Neutrophil (primary cell): ENCODE measurements around the gene USP13.

Experiments used
- H3K27ac ChIP-seq: fragments of 200-600 bp; sonication (generic); 2 replicates; pipeline ENCODE4 v1.5.1; 2016; ENCODE audit warnings: mild to moderate bottlenecking, moderate library complexity
- H3K27me3 ChIP-seq: fragments of 200-600 bp; sonication (generic); 2 replicates; pipeline ENCODE4 v1.6.0; 2016; ENCODE audit warnings: mild to moderate bottlenecking
- H3K36me3 ChIP-seq: fragments of 200-600 bp; sonication (generic); 2 replicates; pipeline ENCODE4 v1.5.1; 2017
- H3K4me1 ChIP-seq, 2 experiments: fragments of 200-600 bp in 1 of 2; sonication (generic) in 1 of 2; 1 replicate in 1 of 2; 2 replicates in 1 of 2; pipeline versions ENCODE4 v1.5.1 to v1.6.1; 2013 to 2016; ENCODE audit warnings: low read depth in 1 of 2, low read length in 1 of 2, mild to moderate bottlenecking in 1 of 2, moderate library complexity in 1 of 2; ENCODE audit not compliant: control insufficient read depth in 1 of 2, insufficient read depth in 1 of 2
- H3K4me3 ChIP-seq, 2 experiments: fragments of 200-600 bp in 1 of 2; sonication (generic) in 1 of 2; 1 replicate in 1 of 2; 2 replicates in 1 of 2; pipeline ENCODE4 v1.5.1; 2013 to 2016; ENCODE audit warnings: low read depth in 1 of 2, low read length in 1 of 2, mild to moderate bottlenecking in 1 of 2, moderate library complexity in 1 of 2
- H3K9me3 ChIP-seq: fragments of 200-600 bp; sonication (generic); 2 replicates; pipeline ENCODE4 v1.5.1; 2016
- TF ChIP-seq, protein P1 (sequence below): fragments of 200-600 bp; sonication (generic); IDR thresholded peaks from 2 replicates; pipeline ENCODE4 v1.5.1; 2016; ENCODE audit warnings: antibody characterized with exemption

Gene USP13

GRCh38 chr3:179731544-179731943 lies 78.7 kb downstream of the USP13 start:
- no peaks in the 10 kb centered on the region for H3K36me3 ChIP-seq
- no peaks in the 10 kb centered on the region for H3K27me3 ChIP-seq
- H3K27ac ChIP-seq, result no peak overlapping the region
- H3K4me3 ChIP-seq, result no peak overlapping the region
- H3K4me1 ChIP-seq, result no peaks in the 10 kb centered on the region
- no peaks in the 10 kb centered on the region for H3K9me3 ChIP-seq
- TF ChIP-seq, protein P1, sequence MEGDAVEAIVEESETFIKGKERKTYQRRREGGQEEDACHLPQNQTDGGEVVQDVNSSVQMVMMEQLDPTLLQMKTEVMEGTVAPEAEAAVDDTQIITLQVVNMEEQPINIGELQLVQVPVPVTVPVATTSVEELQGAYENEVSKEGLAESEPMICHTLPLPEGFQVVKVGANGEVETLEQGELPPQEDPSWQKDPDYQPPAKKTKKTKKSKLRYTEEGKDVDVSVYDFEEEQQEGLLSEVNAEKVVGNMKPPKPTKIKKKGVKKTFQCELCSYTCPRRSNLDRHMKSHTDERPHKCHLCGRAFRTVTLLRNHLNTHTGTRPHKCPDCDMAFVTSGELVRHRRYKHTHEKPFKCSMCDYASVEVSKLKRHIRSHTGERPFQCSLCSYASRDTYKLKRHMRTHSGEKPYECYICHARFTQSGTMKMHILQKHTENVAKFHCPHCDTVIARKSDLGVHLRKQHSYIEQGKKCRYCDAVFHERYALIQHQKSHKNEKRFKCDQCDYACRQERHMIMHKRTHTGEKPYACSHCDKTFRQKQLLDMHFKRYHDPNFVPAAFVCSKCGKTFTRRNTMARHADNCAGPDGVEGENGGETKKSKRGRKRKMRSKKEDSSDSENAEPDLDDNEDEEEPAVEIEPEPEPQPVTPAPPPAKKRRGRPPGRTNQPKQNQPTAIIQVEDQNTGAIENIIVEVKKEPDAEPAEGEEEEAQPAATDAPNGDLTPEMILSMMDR, result no peak

- Histone ChIP-seq H3K4me1 (no peaks in the 10 kb centered on the region), H3K4me3 (no peak overlapping the region), H3K36me3 (no peaks in the 10 kb centered on the region), H3K9me3 (no peaks in the 10 kb centered on the region), H3K27ac (no peak overlapping the region), H3K27me3 (no peaks in the 10 kb centered on the region)
- TF ChIP-seq, protein P1, result no peak
These were observed 80.0 kb downstream of the USP13 start for GRCh38 chr3:179732661-179733348.

DNA sequence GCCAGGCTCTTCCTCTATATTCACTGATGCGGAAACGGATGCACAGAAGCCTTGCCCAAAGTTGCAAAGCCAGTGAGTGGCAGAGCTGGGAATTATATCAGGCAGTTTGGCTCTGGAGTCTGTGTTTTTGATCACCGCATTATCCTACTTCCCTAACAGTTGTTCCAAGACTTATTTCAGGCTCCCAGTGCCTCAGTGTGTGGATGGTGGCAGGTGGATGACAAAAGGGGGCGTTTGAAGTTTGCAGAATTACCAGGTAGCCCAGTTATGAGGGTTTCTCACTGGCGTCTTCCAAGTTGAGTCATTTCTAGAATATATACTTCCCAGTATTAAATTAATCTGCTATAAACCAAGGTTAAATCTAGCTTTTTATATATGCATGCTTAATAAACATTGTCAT lies 81.0 kb downstream of the USP13 start:
- Histone ChIP-seq H3K9me3 (no peaks in the 10 kb centered on the region), H3K4me1 (no peaks in the 10 kb centered on the region), H3K27ac (no peak overlapping the region), H3K36me3 (no peaks in the 10 kb centered on the region), H3K4me3 (no peak overlapping the region), H3K27me3 (no peaks in the 10 kb centered on the region)
- TF ChIP-seq, protein P1, result no peak

GRCh38 chr3:179734497-179735281 lies 81.8 kb downstream of the USP13 start:
- Histone ChIP-seq H3K4me1 (no peaks in the 10 kb centered on the region), H3K27ac (no peak overlapping the region), H3K4me3 (no peak overlapping the region), H3K27me3 (no peaks in the 10 kb centered on the region), H3K36me3 (no peaks in the 10 kb centered on the region), H3K9me3 (no peaks in the 10 kb centered on the region)
- TF ChIP-seq, protein P1, result no peak

GRCh38 chr3:179735321-179735720 lies 82.5 kb downstream of the USP13 start:
- Histone ChIP-seq H3K9me3 (no peaks in the 10 kb centered on the region), H3K27ac (no peak overlapping the region), H3K4me3 (no peak overlapping the region), H3K36me3 (no peaks in the 10 kb centered on the region), H3K4me1 (no peaks in the 10 kb centered on the region), H3K27me3 (no peaks in the 10 kb centered on the region)
- TF ChIP-seq, protein P1, result no peak
